Transverse colon (tissue), 4 donors: Measurements from ENCODE around the gene TNFRSF4.

Experiments
- CTCF ChIP-seq, 5 experiments: fragments of 200-600 bp in 3 of 5; fragments of 450-650 bp in 2 of 5; sonication (generic) in 3 of 5; IDR thresholded peaks; 1 replicate in 2 of 5; 2 replicates in 3 of 5; pipeline ENCODE4 v1.5.1; 2016 to 2017; ENCODE audit warnings: antibody characterized with exemption in 5 of 5, inconsistent platforms in 3 of 5, mild to moderate bottlenecking in 2 of 5, moderate library complexity in 1 of 5
- EP300 ChIP-seq: sonication (generic); formaldehyde crosslinking; IDR thresholded peaks from one replicate; pipeline ENCODE4 v1.6.1; 2017; ENCODE audit warnings: antibody characterized with exemption, low read depth
- POLR2A ChIP-seq: fragments of 450-650 bp; IDR thresholded peaks from one replicate; pipeline ENCODE4 v1.6.1; 2016; ENCODE audit warnings: antibody characterized with exemption, mild to moderate bottlenecking, moderate library complexity
- POLR2AphosphoS5 ChIP-seq, 3 donors: sonication (generic); formaldehyde crosslinking; IDR thresholded peaks; one replicate each; pipeline ENCODE4 v1.6.1; 2016; ENCODE audit warnings: antibody characterized with exemption in 3 of 3

- TF ChIP-seq CTCF (IDR thresholded peaks at IDR 0.05) (no peak), EP300 (no peak), POLR2A (no peak), POLR2AphosphoS5 (IDR thresholded peaks at IDR 0.05) (peak in 1 of 3 donors; percentile 53)
Observed at GRCh38 chr1:1213345-1214265, at the start of gene TNFRSF4.
